NCI-H2227 (cell line): ENCODE results near the gene THUMPD1.
"Not testable (repeated sequence)": the region's sequence is repeated elsewhere in the genome, so short reads cannot be mapped to it uniquely, and the experiment has no call there.

Experiments used
- DNase-seq: peaks from one replicate; lab custom pipeline; 2025; ENCODE audit not compliant: unreplicated experiment; lab: John Stamatoyannopoulos, UW

THUMPD1 gene

DNA sequence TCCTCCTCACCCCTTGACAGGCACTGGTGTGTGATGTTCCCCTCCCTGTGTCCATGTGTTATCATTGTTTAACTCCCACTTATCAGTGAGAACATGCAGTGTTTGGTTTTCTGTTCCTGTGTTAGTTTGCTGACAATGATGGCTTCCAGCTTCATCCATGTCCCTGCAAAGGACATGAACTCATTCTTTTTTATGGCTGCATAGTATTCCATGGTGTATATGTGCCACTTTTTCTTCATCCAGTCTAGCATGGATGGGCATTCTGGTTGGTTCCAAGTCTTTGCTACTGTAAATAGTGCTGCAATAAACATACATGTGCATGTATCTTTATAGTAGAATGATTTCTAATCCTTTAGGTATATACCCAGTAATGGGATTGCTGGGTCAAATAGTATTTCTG is 39.9 kb downstream of the THUMPD1 start:
- not testable (repeated sequence) for DNase-seq

DNA sequence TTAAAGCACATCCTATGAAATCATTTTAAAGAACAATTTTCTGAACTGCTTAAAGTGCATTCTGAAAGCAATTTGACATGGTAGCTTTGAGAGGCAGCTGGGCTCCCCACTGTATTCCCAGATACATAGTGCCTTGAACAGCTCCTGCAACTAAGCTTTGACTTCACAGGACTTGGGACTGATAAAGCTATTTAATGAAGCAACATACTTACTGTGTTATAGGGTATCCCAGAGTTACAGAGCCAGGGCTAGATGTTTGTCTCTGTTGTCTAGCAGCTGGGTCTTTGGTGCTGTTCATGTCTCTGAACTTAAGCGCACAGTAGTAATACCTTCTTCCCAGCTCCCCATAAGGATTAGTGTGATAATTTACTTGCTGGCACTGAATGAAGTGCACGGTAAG is 45.0 kb downstream of the THUMPD1 start:
- DNase-seq, result no peak

DNA sequence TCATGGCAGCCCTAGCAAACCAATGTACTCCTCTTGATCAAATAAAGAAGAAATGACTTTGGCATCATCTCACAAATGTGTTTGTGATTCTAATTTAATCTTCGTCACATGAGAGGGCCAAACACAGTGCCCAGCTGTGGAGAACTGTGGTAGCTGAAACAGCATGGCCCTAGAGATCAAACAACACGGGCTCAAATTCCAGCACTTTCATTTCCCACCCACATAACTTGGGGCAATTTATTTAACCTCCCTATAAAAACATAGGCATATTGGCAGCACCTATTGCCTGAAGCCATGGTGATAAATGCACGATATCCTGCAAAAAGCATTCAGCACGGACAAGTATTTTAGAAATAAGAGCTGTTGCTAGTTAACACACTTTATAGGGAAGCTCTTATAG is 46.6 kb downstream of the THUMPD1 start:
- DNase-seq, result no peak

DNA sequence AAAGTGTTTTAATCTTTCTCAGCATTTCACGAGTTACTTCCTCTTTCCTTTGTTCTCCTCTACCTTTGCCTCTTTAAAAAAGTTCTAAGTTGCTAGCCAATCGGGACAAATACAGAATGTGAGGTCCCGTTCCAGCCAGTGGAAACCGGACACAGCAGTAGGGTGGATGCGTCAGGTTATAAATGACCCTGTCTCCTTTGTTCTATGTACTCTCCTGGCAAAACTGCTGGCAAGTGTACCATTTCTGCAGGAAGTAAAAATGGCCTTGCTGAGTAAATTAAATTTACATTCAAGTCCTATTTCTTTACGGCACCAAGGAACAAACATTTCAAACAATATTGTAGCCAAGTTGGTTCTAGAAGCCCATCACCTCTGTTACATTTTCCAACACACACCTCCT is 47.5 kb downstream of the THUMPD1 start:
- not testable (repeated sequence) for DNase-seq

DNA sequence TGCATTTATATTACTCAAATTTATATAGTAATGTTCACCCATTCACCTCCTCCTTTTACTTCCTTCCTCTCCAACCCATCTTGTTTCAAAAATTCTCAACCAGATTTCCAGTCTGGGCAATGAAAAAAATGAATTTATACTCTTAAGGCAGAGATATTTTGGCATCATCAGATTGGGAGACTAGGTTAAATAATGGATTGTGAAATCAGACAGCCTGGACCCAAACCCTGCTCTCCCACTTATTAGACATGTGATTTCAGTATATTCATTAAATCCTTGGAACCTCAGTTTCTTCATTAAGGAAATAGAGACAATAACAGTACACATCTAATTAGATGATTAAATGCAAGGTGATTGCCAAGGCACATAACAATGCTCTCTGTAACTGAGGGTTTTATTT is 52.0 kb downstream of the THUMPD1 start:
- no peak for DNase-seq

DNA sequence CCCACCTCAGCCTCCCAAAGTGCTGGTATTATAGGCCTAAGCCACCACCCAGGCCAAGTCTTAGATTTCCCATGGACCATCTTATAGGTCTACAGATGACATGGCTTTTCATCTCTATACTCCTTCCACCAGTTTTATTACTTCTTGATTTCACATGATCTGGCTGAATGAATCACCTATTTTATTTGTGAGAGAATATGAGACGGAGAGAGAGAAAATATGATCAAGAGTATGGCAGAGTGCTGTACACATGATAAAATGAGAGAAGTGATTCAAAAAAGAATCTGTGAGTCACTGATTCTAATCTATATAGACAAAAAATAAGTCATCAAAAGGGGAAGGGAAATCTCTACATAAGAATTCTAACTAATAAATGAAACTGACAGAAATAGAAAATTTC is 57.8 kb downstream of the THUMPD1 start:
- DNase-seq, result no peak
